Effector CD4-positive, alpha-beta T cell (primary cell): Measurements from ENCODE around the gene FAM9A.
A peak's percentile ranks its signal among the peaks of the same experiment; 100 is the strongest.
"Not testable (repeated sequence)": the region's sequence is repeated elsewhere in the genome, so short reads cannot be mapped to it uniquely, and the experiment has no call there.

Experiments
- DNase-seq: peaks from one replicate; pipeline ENCODE4 v3.0.0-alpha.2; 2020

FAM9A gene

GRCh38 chrX:8800351-8800750 is 832 bp downstream of the FAM9A start:
- not testable (repeated sequence) for DNase-seq

DNA sequence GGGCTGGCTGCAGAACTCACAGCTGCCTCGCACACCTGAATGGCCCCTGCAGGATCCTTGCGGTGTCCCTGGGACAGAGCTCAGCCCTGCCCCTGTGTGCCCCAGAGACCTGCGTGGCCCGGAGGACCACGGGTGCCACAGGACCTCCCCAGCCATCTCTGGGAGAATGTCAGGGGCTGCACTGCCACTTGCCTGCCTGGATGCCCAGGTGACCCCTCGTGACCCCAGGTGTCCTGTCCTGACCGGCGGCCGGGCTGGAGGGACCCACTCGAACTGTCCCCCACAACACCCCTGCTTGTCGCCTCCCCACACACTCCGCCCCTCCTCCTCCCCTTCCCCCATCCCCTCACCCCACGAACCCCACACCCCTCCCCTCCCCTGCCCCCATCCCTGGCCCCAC is 1.9 kb downstream of the FAM9A start:
- not testable (repeated sequence) for DNase-seq

DNA sequence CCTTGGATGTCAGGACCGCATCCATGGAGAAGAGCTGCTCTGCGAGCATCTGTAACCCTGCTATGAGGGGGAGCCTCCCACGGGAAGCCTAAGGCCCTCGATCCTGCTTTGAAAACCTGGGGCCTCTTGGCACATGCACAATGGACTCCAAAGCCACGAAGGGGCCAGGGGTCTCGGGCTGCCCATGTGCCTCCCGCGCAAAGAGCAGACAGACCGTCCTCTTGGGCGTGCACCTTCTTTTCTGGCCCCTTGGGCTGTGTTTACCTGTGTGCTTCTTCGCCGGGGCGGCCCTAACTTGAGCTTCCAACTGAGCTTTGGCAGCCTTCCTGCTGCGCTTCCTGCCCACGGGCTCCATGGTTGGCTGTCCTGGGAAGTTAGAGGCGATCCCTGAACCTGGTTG is 2.5 kb downstream of the FAM9A start:
- not testable (repeated sequence) for DNase-seq

DNA sequence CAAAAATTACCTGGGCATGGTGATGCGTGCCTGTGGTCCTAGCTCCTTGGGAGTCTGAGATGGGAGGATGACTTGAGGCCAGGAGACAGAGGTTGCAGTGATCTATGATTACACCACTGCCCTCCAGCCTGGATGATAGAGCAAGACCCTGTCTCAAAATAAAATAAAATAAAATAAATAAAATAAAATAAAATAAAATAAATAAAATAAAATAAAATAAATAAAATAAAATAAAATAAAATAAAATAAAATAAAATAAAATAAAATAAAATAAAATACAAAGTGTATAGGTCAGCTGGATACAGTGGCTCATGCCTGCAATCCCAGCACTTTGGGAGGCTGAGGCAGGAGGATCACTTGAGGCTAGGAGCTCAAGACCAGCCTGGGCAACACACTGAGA is 14.1 kb downstream of the FAM9A start:
- DNase-seq = not testable (repeated sequence)

GRCh38 chrX:8784162-8784561 is 17.0 kb downstream of the FAM9A start:
- DNase-seq = no peak

DNA sequence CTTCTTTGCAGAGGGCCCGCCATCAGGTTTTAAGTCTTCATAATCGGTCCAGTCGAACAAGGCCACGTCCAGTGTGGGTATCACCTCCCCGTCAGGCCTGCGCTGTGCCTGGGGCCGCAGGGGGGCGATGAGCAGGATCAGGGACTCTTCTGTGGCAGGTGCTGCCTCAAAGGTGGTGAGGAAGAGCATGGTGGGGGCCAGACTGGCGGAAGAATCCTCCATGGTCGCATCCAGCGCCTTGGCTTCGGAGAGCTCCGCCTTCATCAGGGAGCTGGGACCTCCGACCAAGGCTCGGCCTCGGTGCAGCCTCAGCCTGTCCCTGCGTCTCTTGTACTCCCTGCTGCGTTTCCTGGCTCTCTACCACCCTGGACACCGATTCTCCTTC is 17.5 kb downstream of the FAM9A start:
- DNase-seq = no peak

DNA sequence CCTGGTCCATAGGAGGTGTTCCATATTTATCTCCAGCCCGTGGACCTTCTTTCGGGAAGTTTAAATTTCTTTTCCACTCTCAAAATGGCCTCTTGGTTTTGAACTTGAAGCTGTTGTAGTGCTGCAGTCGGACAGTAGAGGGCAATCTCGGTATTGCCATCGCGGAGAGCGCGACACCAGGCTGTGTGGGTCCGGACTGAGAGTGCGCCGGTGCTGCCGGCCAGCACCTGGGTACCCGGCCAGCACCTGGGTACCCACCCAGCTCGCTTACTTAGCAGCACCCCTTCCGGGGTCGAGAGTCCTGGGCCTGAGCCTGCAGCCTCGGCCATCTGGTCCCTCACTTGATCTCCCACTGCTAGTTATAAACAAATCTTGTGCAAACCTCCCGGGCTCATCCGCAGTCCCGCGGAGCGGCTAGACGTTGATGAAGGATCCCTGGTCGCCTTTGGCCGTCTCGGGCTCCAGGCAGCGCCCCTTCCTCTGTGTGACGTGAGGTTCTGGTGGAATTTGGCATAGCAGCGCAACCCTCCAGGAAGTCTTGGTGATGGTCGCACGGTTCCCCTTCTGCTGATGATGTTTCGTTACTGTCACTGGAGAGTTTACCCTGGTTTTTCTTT is 18.0 kb downstream of the FAM9A start:
- peak; percentile 11 for DNase-seq

- DNase-seq = no peak
These were observed 18.6 kb downstream of the FAM9A start for GRCh38 chrX:8782595-8782994.

GRCh38 chrX:8781921-8782320 is 19.3 kb downstream of the FAM9A start:
- not testable (repeated sequence) for DNase-seq

- DNase-seq = no peak
These were observed 28.1 kb downstream of the FAM9A start for GRCh38 chrX:8773117-8773516.

DNA sequence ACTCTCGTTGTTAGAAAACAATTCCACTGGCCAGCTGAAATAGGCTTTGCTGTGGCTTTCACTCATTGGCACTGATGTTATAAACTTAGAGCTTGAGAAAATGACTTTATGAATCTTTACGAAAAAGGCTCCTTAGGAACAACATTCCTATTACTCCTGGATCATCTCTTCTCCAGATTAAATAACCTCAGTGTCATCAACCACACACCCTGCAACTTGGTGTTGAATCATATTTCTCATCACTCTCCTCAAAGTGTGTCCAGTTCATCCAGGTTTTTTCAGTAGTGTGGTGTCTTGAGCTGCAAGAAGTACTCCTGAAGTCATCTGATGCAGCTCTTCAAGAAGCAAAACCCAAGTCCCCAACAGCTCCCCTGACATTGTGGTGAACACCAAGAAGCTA is 41.2 kb downstream of the FAM9A start:
- no peak for DNase-seq

DNA sequence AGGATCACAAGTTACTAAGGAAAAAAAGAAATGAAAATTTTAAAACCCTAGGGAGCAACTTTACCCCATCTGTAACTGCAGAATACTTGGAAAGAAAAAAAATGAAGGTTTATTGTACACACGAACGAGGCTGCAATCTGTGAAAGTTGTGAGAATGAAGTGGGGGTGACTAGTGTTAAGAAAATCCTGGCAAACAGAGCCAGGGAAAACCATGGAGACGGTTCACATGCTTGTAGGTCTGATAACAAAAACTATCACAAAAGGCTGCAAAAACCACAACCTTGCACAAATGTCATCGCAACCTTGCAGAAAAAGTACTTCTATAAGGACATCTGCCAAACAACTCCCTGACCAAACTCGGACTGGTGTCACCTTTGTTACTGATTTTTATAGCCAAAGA is 42.5 kb downstream of the FAM9A start:
- DNase-seq = not testable (repeated sequence)

DNA sequence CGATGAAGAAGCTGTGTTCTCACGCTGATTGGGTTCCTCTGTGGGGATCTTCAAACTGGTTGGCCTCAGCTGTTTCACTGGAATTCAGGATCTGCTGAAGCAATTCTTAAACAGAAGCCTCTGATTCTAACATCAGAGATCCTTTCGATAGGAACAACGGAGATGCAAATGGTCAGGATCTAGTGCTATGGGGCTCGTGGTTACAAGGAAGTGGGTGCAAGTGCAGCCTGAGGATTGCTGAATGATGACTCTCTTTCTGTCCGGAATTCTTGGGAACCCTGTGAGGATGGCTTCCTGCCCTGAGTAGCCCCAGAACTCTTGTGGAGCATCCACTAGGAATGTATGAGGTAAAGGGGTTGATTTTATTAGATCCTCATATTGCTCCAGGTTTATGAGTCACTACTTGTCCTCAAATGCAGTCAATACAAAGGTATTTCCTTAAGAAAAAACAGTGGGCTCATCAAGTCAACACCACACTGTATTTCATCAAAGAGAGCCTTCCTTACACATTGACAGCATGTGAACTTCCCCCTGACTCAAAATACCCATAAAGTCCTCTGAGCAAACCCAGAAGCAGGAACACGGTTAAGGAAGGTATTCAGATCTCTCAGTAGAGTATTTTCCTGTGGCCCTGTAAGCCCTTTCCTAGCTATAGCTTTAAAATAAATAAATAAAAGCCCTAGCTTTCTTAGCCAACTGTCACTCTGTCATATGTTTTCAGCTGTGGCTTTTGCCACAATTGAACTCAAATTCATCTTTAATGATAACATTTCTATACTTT is 43.4 kb downstream of the FAM9A start:
- not testable (repeated sequence) for DNase-seq

DNA sequence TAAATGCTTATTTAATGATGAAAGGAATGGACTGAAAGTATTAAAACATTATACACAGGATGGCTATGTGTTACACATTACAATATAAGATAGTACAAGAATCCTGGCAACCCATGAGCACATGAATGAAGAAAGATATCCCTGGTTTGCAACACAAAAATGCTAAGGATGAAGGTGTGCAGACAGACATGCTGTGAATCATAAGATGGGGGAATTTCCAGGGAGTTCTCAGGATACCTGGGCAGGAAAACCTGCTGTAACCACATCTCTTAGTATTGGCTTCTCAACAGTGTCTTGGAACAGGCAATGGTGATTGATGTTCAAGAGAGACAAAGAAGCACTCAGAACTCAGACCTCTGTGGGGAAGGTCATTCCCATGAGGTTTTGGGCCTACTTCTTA is 45.4 kb downstream of the FAM9A start:
- DNase-seq = no peak

DNA sequence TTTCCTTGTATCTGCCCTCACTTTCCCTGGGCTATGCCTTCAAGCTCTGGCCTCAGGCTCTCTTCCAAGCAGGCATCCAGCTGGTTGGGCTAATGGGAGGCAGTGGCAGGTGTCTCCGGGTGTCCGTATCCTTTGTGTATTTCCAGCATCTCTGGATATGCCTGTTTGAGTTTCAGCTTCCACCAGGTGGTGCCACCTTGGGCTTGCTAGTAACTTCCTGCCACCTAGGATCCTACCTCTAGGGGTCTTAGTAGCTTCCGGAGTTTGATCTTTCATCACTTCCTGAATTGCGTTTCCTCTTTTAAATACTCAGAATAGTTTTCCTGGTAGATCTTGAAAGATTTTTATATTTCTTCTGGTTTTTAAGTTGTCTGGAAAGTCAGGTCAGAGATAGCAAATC is 46.1 kb downstream of the FAM9A start:
- DNase-seq = no peak

- DNase-seq = no peak
These were observed 51.5 kb downstream of the FAM9A start for GRCh38 chrX:8749697-8750096.

- no peak for DNase-seq
These were observed 52.3 kb downstream of the FAM9A start for GRCh38 chrX:8748855-8749254.

DNA sequence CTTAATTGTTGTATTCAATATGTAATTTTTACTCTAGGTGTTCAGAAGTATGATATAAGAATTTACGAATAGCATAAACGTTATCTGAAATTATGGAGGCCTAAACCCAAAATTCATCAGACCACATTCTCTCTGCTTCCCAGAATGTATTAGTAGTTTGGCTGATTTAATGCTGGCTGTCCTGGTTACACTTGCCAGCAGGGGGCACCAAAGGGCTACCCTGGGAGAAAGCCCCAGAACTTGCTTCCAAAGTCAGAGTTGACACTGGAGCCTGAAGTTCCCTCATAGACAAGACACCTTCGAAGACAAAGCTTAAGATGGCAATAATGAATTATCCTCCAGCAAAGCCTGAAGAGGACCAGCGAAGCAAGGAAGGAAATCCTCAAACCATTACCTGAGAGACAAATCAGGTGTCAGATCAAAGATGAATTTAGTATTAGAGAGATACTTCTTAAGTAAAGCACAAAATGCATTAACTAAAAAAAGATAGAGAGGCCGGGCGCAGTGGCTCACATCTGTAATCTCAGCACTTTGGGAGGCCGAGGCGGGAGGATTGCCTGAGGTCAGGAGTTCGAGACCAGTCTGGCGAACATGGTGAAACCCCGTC is 58.0 kb downstream of the FAM9A start:
- peak; percentile 64 for DNase-seq

DNA sequence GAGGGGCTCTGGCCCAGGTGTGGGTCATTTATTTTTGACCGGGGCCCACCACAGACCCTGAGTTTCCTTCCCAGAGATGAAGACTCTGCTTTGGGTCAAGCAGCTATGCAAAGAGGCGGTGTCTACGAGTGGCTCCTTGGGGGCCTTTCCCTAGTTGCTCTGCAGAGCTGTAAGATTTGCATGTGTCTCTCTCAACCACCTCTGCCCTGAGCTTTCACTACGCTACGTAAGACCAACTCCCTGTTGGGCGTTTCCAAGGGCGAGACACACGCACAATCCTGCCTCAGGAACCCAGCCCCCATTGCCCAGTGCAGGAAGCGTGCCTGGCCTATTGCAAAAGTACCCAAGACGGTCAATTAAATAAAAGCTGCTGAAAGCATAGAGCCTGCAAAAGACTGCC is 59.2 kb downstream of the FAM9A start:
- DNase-seq = no peak
